ENCODE data around the gene ENTPD8.
A peak's percentile ranks its signal among the peaks of the same experiment; 100 is the strongest.

The ENTPD8 gene

DNA sequence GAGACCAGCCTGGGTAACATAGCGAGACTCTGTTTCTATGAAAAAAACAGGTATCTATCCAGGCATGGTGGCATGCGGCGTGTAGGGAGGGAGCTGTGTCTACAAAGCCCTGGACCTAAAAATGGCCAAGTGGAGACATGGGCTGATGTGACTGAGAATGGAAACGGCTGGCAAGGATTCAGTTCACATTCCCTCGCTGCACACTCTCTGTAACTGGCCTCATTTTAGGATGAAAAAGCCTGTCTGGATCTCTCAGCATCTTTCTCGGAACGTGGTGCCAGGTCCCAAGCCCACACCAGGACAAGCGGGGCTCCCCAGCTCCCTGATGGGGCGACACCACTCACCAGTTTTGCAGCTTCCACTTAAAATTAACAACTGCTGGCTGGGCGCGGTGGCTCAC, 31.6 kb downstream of the ENTPD8 start:
- TF ChIP-seq TCF12 (IDR thresholded peaks at IDR 0.05; ENCODE audit: low read depth), result no peak
- TF ChIP-seq EGR1 (IDR thresholded peaks at IDR 0.05), result no peak
- TF ChIP-seq ZBTB7A (IDR thresholded peaks at IDR 0.05; ENCODE audit: low read depth), result no peak
- no peak for TF ChIP-seq EP300 (IDR thresholded peaks at IDR 0.05; ENCODE audit: borderline replicate concordance)
- TF ChIP-seq TAF1 (IDR thresholded peaks at IDR 0.05; ENCODE audit: low read depth), result no peak
- no peak for TF ChIP-seq NFIC (IDR thresholded peaks at IDR 0.05)
- no peak for TF ChIP-seq YY1 (IDR thresholded peaks at IDR 0.05; ENCODE audit: low read depth)
- TF ChIP-seq, protein P1, sequence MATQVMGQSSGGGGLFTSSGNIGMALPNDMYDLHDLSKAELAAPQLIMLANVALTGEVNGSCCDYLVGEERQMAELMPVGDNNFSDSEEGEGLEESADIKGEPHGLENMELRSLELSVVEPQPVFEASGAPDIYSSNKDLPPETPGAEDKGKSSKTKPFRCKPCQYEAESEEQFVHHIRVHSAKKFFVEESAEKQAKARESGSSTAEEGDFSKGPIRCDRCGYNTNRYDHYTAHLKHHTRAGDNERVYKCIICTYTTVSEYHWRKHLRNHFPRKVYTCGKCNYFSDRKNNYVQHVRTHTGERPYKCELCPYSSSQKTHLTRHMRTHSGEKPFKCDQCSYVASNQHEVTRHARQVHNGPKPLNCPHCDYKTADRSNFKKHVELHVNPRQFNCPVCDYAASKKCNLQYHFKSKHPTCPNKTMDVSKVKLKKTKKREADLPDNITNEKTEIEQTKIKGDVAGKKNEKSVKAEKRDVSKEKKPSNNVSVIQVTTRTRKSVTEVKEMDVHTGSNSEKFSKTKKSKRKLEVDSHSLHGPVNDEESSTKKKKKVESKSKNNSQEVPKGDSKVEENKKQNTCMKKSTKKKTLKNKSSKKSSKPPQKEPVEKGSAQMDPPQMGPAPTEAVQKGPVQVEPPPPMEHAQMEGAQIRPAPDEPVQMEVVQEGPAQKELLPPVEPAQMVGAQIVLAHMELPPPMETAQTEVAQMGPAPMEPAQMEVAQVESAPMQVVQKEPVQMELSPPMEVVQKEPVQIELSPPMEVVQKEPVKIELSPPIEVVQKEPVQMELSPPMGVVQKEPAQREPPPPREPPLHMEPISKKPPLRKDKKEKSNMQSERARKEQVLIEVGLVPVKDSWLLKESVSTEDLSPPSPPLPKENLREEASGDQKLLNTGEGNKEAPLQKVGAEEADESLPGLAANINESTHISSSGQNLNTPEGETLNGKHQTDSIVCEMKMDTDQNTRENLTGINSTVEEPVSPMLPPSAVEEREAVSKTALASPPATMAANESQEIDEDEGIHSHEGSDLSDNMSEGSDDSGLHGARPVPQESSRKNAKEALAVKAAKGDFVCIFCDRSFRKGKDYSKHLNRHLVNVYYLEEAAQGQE (IDR thresholded peaks at IDR 0.05; ENCODE audit: low read depth), result no peak
- no peak for TF ChIP-seq CREB1 (IDR thresholded peaks at IDR 0.05; ENCODE audit: low read depth)
- TF ChIP-seq, protein P2, sequence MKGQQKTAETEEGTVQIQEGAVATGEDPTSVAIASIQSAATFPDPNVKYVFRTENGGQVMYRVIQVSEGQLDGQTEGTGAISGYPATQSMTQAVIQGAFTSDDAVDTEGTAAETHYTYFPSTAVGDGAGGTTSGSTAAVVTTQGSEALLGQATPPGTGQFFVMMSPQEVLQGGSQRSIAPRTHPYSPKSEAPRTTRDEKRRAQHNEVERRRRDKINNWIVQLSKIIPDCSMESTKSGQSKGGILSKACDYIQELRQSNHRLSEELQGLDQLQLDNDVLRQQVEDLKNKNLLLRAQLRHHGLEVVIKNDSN (IDR thresholded peaks at IDR 0.05), result no peak
- TF ChIP-seq CEBPB (IDR thresholded peaks at IDR 0.05), result no peak
- no peak for TF ChIP-seq RAD21 (IDR thresholded peaks at IDR 0.05; ENCODE audit: low read depth)
- no peak for TF ChIP-seq TEAD4 (IDR thresholded peaks at IDR 0.05)
- no peak for TF ChIP-seq MAX (IDR thresholded peaks at IDR 0.05)
- no peak for TF ChIP-seq FOXM1 (IDR thresholded peaks at IDR 0.05; ENCODE audit: borderline replicate concordance, low read depth)

- TF ChIP-seq MAX (IDR thresholded peaks at IDR 0.05), result no peak
- TF ChIP-seq EP300 (IDR thresholded peaks at IDR 0.05; ENCODE audit: borderline replicate concordance), result no peak
- no peak for TF ChIP-seq CEBPB (IDR thresholded peaks at IDR 0.05)
- TF ChIP-seq, protein P1 (IDR thresholded peaks at IDR 0.05; ENCODE audit: low read depth), result no peak
- no peak for TF ChIP-seq TCF12 (IDR thresholded peaks at IDR 0.05; ENCODE audit: low read depth)
- TF ChIP-seq NFIC (IDR thresholded peaks at IDR 0.05), result no peak
- TF ChIP-seq ZBTB7A (IDR thresholded peaks at IDR 0.05; ENCODE audit: low read depth), result no peak
- no peak for TF ChIP-seq YY1 (IDR thresholded peaks at IDR 0.05; ENCODE audit: low read depth)
- TF ChIP-seq, protein P2 (IDR thresholded peaks at IDR 0.05), result no peak
- no peak for TF ChIP-seq CREB1 (IDR thresholded peaks at IDR 0.05; ENCODE audit: low read depth)
- TF ChIP-seq EGR1 (IDR thresholded peaks at IDR 0.05), result no peak
- no peak for TF ChIP-seq TEAD4 (IDR thresholded peaks at IDR 0.05)
- no peak for TF ChIP-seq FOXM1 (IDR thresholded peaks at IDR 0.05; ENCODE audit: borderline replicate concordance, low read depth)
- TF ChIP-seq RAD21 (IDR thresholded peaks at IDR 0.05; ENCODE audit: low read depth), result no peak
- TF ChIP-seq TAF1 (IDR thresholded peaks at IDR 0.05; ENCODE audit: low read depth), result no peak
Observed at GRCh38 chr9:137408651-137409405, 32.3 kb downstream of the ENTPD8 start.

DNA sequence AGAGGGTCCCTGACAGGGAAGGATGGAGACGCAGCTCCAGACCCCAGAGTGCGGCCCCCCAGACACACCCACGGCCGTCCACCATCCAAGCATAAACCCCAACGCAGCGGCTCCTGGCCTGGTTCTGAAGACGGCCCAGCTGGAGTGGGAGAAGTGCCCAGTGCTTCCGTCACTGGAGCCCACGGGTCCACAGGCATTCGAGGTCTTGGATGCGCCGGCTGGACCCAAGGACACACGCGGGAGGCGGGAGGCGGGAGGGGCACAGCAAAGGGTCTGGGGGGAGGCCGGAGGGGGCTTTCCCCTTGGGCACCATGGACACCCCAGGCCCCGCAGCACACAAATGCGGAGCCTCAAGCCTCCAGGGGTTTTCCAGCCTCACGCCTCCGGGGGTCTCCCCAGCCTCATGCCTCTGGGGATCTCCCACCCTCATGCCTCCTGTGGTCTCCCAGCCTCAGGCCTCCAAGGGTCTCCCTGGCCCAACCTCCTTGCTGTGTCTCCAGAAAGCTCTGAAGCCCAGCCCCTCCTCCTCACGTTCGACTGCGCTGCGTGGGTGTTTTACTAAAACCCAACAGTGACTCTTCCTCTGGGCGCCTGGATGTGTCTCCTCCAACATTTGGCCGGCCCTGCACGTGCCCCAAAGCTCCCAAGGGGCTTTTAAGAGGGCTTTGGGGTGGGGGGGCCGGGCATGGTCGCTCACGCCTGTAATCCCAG, 33.4 kb downstream of the ENTPD8 start:
- TF ChIP-seq NFIC (IDR thresholded peaks at IDR 0.05) (no peak), MAX (IDR thresholded peaks at IDR 0.05) (no peak), CREB1 (IDR thresholded peaks at IDR 0.05; ENCODE audit: low read depth) (no peak), TCF12 (IDR thresholded peaks at IDR 0.05; ENCODE audit: low read depth) (no peak), CEBPB (IDR thresholded peaks at IDR 0.05) (no peak), TAF1 (IDR thresholded peaks at IDR 0.05; ENCODE audit: low read depth) (no peak), YY1 (IDR thresholded peaks at IDR 0.05; ENCODE audit: low read depth) (no peak), EGR1 (IDR thresholded peaks at IDR 0.05) (no peak), RAD21 (IDR thresholded peaks at IDR 0.05; ENCODE audit: low read depth) (no peak), ZBTB7A (IDR thresholded peaks at IDR 0.05; ENCODE audit: low read depth) (no peak), EP300 (IDR thresholded peaks at IDR 0.05; ENCODE audit: borderline replicate concordance) (no peak), FOXM1 (IDR thresholded peaks at IDR 0.05; ENCODE audit: borderline replicate concordance, low read depth) (no peak)
- TF ChIP-seq, protein P2 (IDR thresholded peaks at IDR 0.05), result no peak

DNA sequence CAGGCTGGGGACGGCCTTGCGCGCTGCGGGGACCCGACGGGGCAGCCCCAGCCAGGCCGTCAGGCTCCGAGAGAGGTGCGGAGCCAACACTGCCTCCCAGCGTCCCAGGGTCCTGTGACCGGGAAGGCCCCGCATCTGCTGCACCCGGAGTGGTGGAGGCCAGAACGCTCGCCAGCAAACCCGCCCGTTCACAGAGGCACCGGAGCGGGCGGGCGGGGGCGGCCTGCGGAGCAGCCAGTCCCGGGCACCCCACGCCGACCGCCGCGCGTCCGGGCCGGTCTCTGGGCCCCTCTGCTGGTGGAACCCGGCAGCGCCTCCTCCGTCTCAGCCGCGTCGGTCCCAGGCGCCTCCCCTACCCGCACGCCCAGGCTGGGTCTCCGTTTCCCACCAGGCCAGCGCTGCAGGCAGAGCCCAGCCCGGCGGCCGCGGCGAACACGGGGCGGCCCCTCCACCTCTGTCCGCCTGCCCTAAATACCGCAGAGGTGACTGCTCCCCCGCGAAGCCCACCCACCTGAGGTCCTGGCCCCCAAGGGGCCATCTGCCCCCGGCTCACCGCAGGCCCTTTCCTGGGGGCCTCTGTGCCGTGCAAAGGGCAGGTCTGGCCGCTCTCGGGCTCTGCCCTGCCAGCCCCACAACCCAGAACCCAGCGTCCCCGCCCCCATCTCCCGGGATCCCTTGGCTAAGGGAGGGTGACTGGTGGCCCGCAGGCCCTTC, 34.1 kb downstream of the ENTPD8 start:
- TF ChIP-seq CREB1 (IDR thresholded peaks at IDR 0.05; ENCODE audit: low read depth) (no peak), CEBPB (IDR thresholded peaks at IDR 0.05) (no peak), FOXM1 (IDR thresholded peaks at IDR 0.05; ENCODE audit: borderline replicate concordance, low read depth) (no peak), EGR1 (IDR thresholded peaks at IDR 0.05) (peak; percentile 52; the same call in 1 of the 2 replicates), EP300 (IDR thresholded peaks at IDR 0.05; ENCODE audit: borderline replicate concordance) (no peak), MAX (IDR thresholded peaks at IDR 0.05) (no peak), YY1 (IDR thresholded peaks at IDR 0.05; ENCODE audit: low read depth) (no peak), TAF1 (IDR thresholded peaks at IDR 0.05; ENCODE audit: low read depth) (no peak), TEAD4 (IDR thresholded peaks at IDR 0.05) (no peak), TCF12 (IDR thresholded peaks at IDR 0.05; ENCODE audit: low read depth) (0 out of 2 replicates have a peak, but pooled peaks have one; percentile 29), RAD21 (IDR thresholded peaks at IDR 0.05; ENCODE audit: low read depth) (peak; percentile 75), ZBTB7A (IDR thresholded peaks at IDR 0.05; ENCODE audit: low read depth) (0 out of 2 replicates have a peak, but pooled peaks have one; percentile 56)
- TF ChIP-seq, protein P1 (IDR thresholded peaks at IDR 0.05; ENCODE audit: low read depth), result no peak
- TF ChIP-seq, protein P2 (IDR thresholded peaks at IDR 0.05), result no peak

Data from Ishikawa (cell line).